NCI-H82 treated with DMSO at 0.1 percent for 48 hours (cell line): ENCODE results near the gene FAM241B.

Experiments
- DNase-seq: peaks from one replicate; lab custom pipeline; 2025; ENCODE audit not compliant: unreplicated experiment; lab: John Stamatoyannopoulos, UW

FAM241B gene

GRCh38 chr10:69633673-69634635 lies 3.9 kb downstream of the FAM241B start:
- no peak for DNase-seq

- DNase-seq: no peak
Observed at GRCh38 chr10:69634759-69635425, 4.8 kb downstream of the FAM241B start.

GRCh38 chr10:69635428-69636272 lies 5.6 kb downstream of the FAM241B start:
- DNase-seq: no peak

- no peak for DNase-seq
Observed at GRCh38 chr10:69636273-69636575, 6.2 kb downstream of the FAM241B start.

GRCh38 chr10:69636626-69637605 lies 6.9 kb downstream of the FAM241B start:
- no peak for DNase-seq

GRCh38 chr10:69638642-69639041 lies 8.6 kb downstream of the FAM241B start:
- DNase-seq: no peak

- DNase-seq: peak; percentile 25
Observed at GRCh38 chr10:69639291-69640195, 9.5 kb downstream of the FAM241B start.

- DNase-seq: no peak
Observed at GRCh38 chr10:69640196-69640980, 10.3 kb downstream of the FAM241B start.

- DNase-seq: no peak
Observed at GRCh38 chr10:69641261-69641980, 11.4 kb downstream of the FAM241B start.

- DNase-seq: no peak
Observed at GRCh38 chr10:69642747-69643146, 12.7 kb downstream of the FAM241B start.

- DNase-seq: no peak
Observed at GRCh38 chr10:69643779-69644657, 14.0 kb downstream of the FAM241B start.

- no peak for DNase-seq
Observed at GRCh38 chr10:69644658-69645295, 14.7 kb downstream of the FAM241B start.

- DNase-seq: no peak
Observed at GRCh38 chr10:69645296-69646184, 15.5 kb downstream of the FAM241B start.

- no peak for DNase-seq
Observed at GRCh38 chr10:69646185-69647060, 16.4 kb downstream of the FAM241B start.
